NCI-H2196 treated with DMSO at 0.1 percent for 48 hours (cell line): ENCODE measurements around the gene SVIL.

Source experiments
- DNase-seq: peaks from one replicate; lab custom pipeline; 2025; ENCODE audit not compliant: unreplicated experiment; lab: John Stamatoyannopoulos, UW

Gene SVIL

GRCh38 chr10:29430101-29430500, 204.7 kb downstream of the SVIL start:
- DNase-seq, result no peak

GRCh38 chr10:29428486-29428885, 206.3 kb downstream of the SVIL start:
- DNase-seq, result no peak

- DNase-seq, result no peak
Observed at GRCh38 chr10:29427667-29428066, 207.1 kb downstream of the SVIL start.

- no peak for DNase-seq
Observed at GRCh38 chr10:29426420-29426819, 208.4 kb downstream of the SVIL start.

GRCh38 chr10:29424017-29424416, 210.8 kb downstream of the SVIL start:
- DNase-seq, result no peak

GRCh38 chr10:29420744-29421143, 214.0 kb downstream of the SVIL start:
- no peak for DNase-seq

- no peak for DNase-seq
Observed at GRCh38 chr10:29417324-29417723, 217.4 kb downstream of the SVIL start.

GRCh38 chr10:29415876-29416275, 218.9 kb downstream of the SVIL start:
- no peak for DNase-seq

- DNase-seq, result no peak
Observed at GRCh38 chr10:29414501-29414900, 220.3 kb downstream of the SVIL start.

- DNase-seq, result no peak
Observed at GRCh38 chr10:29412485-29412884, 222.3 kb downstream of the SVIL start.

- DNase-seq, result no peak
Observed at GRCh38 chr10:29411666-29412315, 223.0 kb downstream of the SVIL start.

- peak; percentile 7 for DNase-seq
Observed at GRCh38 chr10:29409241-29410054, 225.3 kb downstream of the SVIL start.

GRCh38 chr10:29408847-29409240, 225.9 kb downstream of the SVIL start:
- DNase-seq, result no peak
